ENCODE data around the gene SH3PXD2A. TPM values are rescaled to one million over a fixed set of nuclear protein-coding genes. Genes with fewer than 3 reads are reported as not detected.

The SH3PXD2A gene
- total and polyA plus RNA-seq, 10 donors, result 2.6 to 50.0 (median 35.2) TPM

DNA sequence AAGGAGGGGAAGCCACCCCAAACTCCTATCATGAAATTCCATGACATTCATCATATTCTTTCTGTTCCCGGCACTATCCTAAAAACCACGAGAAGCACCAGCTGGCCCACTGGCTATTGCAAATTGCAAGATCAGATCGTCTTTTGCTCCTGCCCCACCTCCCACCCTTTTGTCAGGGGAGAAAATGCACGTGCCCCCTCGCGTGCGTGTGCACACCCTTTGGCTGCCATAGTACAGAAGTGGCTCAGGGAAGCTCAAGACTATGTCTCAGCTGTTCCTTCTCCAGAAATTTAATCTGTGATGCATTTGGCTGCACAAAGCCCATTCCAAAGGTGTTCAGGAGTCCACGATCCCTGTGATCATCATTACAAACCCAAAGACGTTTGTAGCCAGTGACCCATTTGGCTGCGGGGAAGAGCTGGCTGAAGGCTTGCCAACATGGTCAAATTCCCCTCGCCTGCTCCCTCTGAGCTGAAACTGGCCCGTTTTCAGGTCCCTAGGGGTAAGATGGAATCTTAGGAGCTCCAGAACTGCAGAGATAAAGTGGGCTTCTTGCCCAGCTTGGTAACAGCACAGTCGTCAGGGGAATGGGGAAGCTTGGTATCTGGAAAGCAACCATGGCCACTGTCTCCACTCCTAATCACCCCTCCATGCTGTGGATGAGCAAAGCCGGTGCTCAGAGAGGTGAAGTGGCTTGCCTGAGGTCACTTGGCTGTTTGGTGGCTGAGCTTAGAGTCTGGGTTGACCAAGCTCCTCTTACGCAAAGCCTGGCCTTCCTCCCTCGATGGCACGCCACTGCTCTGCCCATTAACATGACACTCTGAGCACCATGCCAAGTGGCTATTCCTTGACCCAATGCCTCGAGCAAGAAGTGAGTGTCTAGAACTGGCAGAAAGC, 206.5 kb downstream of the SH3PXD2A start:
- H3K4me3 ChIP-seq, result no peak overlapping the region
- 70 to 84% (median 74%) methylated on average over 11 to 18 of the region's 18 CpGs for WGBS, 5 donors

DNA sequence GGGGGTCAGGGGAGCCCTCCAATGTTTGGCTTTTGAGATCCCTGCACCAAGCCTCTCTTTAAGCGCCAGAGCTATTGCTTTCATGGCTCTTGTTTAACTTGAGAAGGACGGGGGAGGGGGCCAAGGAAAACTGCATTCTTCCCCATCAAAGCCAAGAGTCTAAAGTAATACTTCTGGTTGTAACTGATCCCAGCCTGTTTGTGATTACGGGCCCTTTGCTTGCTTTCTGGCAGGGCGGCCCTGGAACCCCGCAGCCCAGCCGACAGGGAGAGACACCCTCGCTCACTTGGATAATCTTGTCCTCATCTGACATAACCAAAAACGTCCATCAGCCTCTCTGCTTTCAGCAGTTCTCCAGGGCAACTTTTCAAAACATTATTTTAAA, 207.1 kb downstream of the SH3PXD2A start:
- H3K4me1 ChIP-seq, result peaks cover 3 to 63% (median 37%) of the 10 kb centered on the region in 6 donors

More for the DNA sequence above, 206.5 kb downstream of the SH3PXD2A start:
- Histone ChIP-seq H3K9me3 (no peaks in the 10 kb centered on the region), H3K4me1 (peaks cover 3 to 70% (median 40%) of the 10 kb centered on the region in 6 donors), H3K27me3 (replicated peaks in 1 of 7) (no peaks in the 10 kb centered on the region), H3K36me3 (peaks cover 0 to 22% (median 0%) of the 10 kb centered on the region in 6 donors), H3K27ac (peak overlapping the region in 4 of 8 donors; percentile 17 to 52 (median 34))
- DNase-seq, result no peak
- peak in 2 of 3 donors; percentile 65 to 76 for TF ChIP-seq POLR2AphosphoS5 (IDR thresholded peaks at IDR 0.05)
- TF ChIP-seq, protein P1, sequence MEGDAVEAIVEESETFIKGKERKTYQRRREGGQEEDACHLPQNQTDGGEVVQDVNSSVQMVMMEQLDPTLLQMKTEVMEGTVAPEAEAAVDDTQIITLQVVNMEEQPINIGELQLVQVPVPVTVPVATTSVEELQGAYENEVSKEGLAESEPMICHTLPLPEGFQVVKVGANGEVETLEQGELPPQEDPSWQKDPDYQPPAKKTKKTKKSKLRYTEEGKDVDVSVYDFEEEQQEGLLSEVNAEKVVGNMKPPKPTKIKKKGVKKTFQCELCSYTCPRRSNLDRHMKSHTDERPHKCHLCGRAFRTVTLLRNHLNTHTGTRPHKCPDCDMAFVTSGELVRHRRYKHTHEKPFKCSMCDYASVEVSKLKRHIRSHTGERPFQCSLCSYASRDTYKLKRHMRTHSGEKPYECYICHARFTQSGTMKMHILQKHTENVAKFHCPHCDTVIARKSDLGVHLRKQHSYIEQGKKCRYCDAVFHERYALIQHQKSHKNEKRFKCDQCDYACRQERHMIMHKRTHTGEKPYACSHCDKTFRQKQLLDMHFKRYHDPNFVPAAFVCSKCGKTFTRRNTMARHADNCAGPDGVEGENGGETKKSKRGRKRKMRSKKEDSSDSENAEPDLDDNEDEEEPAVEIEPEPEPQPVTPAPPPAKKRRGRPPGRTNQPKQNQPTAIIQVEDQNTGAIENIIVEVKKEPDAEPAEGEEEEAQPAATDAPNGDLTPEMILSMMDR (IDR thresholded peaks at IDR 0.05 in 8 of 11, conservative IDR thresholded peaks at IDR 0.05 in 3 of 11), result no peak
- no peak for TF ChIP-seq POLR2A (IDR thresholded peaks at IDR 0.05)
- intact Hi-C loops (cut with DNase I; ENCODE audit: low total_unique reads), result no loop called here

GRCh38 chr10:103646304-103646703, 209.1 kb downstream of the SH3PXD2A start:
- Histone ChIP-seq H3K27ac (peak overlapping the region in 2 of 8 donors; percentile 53 to 57), H3K4me1 (peaks cover 0 to 52% (median 24%) of the 10 kb centered on the region in 6 donors), H3K27me3 (replicated peaks in 1 of 7) (no peaks in the 10 kb centered on the region), H3K36me3 (peaks cover 0 to 15% (median 0%) of the 10 kb centered on the region in 6 donors), H3K4me3 (no peak overlapping the region), H3K9me3 (no peaks in the 10 kb centered on the region)
- 87 to 97% (median 95%) methylated on average over 3 of the region's 3 CpGs for WGBS, 5 donors
- TF ChIP-seq POLR2AphosphoS5 (IDR thresholded peaks at IDR 0.05), result no peak
- no peak for TF ChIP-seq POLR2A (IDR thresholded peaks at IDR 0.05)
- TF ChIP-seq, protein P1 (IDR thresholded peaks at IDR 0.05 in 8 of 11, conservative IDR thresholded peaks at IDR 0.05 in 3 of 11), result no peak
- intact Hi-C loops (cut with DNase I; ENCODE audit: low total_unique reads), result no loop called here
- no peak for DNase-seq

More for the DNA sequence above, 207.1 kb downstream of the SH3PXD2A start:
- H3K4me3 ChIP-seq, result no peak overlapping the region
- H3K9me3 ChIP-seq, result no peaks in the 10 kb centered on the region
- H3K27ac ChIP-seq, result peak overlapping the region in 2 of 8 donors; percentile 23 to 32
- DNase-seq, result no peak
- TF ChIP-seq POLR2A (IDR thresholded peaks at IDR 0.05), result no peak
- no peak for TF ChIP-seq POLR2AphosphoS5 (IDR thresholded peaks at IDR 0.05)
- TF ChIP-seq, protein P1 (IDR thresholded peaks at IDR 0.05 in 8 of 11, conservative IDR thresholded peaks at IDR 0.05 in 3 of 11), result no peak
- intact Hi-C loops (cut with DNase I; ENCODE audit: low total_unique reads), result no loop called here
- H3K36me3 ChIP-seq, result peaks cover 0 to 22% (median 0%) of the 10 kb centered on the region in 6 donors
- H3K27me3 ChIP-seq (replicated peaks in 1 of 7), result no peaks in the 10 kb centered on the region
- WGBS, 5 donors, result 69 to 83% (median 81%) methylated on average over 8 of the region's 8 CpGs
